ENCODE data around the gene TMEM87B.

DNA sequence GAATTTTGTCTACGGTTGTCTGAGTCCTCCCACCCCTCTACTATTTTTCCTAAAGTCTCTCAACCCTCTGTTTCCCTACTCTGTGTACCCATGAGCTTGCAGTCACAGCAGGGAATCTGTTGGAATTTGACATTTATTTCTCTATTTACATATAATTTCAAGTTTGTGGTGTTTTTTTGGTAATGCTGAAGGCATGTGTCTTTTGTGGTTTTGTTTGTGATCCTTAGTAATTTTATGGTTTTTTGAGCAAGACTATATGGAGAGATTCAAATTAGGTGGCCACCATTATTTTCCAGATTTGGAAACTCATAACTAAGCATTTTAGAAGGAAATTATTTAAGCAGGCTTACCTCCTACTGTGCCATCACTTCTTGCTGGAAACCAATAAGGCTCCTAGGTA, 55.9 kb downstream of the TMEM87B start:
- TF ChIP-seq POLR2A (IDR thresholded peaks at IDR 0.05; ENCODE audit: control extremely low read depth in 1 of 2, low read depth in 2 of 2, low read length in 2 of 2) (no peak), TCF12 (IDR thresholded peaks at IDR 0.05; ENCODE audit: low read depth, low read length) (no peak), KDM1A (IDR thresholded peaks at IDR 0.05; ENCODE audit: borderline replicate concordance, low read length) (no peak), RAD21 (IDR thresholded peaks at IDR 0.05 in 1 of 2, conservative IDR thresholded peaks at IDR 0.05 in 1 of 2; ENCODE audit: low read depth in 2 of 2, low read length in 2 of 2) (no peak), SUZ12 (IDR thresholded peaks at IDR 0.05; ENCODE audit: low read length) (no peak), EP300 (IDR thresholded peaks at IDR 0.05; ENCODE audit: borderline replicate concordance in 1 of 2, low read depth in 2 of 2, low read length in 2 of 2) (no peak)
- TF ChIP-seq, protein P1, sequence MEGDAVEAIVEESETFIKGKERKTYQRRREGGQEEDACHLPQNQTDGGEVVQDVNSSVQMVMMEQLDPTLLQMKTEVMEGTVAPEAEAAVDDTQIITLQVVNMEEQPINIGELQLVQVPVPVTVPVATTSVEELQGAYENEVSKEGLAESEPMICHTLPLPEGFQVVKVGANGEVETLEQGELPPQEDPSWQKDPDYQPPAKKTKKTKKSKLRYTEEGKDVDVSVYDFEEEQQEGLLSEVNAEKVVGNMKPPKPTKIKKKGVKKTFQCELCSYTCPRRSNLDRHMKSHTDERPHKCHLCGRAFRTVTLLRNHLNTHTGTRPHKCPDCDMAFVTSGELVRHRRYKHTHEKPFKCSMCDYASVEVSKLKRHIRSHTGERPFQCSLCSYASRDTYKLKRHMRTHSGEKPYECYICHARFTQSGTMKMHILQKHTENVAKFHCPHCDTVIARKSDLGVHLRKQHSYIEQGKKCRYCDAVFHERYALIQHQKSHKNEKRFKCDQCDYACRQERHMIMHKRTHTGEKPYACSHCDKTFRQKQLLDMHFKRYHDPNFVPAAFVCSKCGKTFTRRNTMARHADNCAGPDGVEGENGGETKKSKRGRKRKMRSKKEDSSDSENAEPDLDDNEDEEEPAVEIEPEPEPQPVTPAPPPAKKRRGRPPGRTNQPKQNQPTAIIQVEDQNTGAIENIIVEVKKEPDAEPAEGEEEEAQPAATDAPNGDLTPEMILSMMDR (IDR thresholded peaks at IDR 0.05; ENCODE audit: control extremely low read depth in 1 of 3, insufficient read depth in 1 of 3, low read depth in 1 of 3, low read length in 3 of 3) = no peak
- TF ChIP-seq, protein P2, sequence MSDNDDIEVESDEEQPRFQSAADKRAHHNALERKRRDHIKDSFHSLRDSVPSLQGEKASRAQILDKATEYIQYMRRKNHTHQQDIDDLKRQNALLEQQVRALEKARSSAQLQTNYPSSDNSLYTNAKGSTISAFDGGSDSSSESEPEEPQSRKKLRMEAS (IDR thresholded peaks at IDR 0.05) = no peak

All from H1 (cell line).